Hypothalamus (tissue), 51 donors: ENCODE data around the gene OTOF.

Source experiments
- DNase-seq, 51 donors: peaks; one replicate each; lab custom pipeline; 2025; lab: John Stamatoyannopoulos, UW

OTOF gene

GRCh38 chr2:26466662-26467310 lies 11.1 kb downstream of the OTOF start:
- no peak for DNase-seq

GRCh38 chr2:26465981-26466471 lies 11.9 kb downstream of the OTOF start:
- no peak for DNase-seq

- DNase-seq = no peak
Measured at GRCh38 chr2:26465266-26465925, 12.5 kb downstream of the OTOF start.

- no peak for DNase-seq
Measured at GRCh38 chr2:26464390-26465265, 13.3 kb downstream of the OTOF start.

GRCh38 chr2:26463244-26464192 lies 14.4 kb downstream of the OTOF start:
- DNase-seq = no peak

- peak in 20 of 51 donors; percentile 4 to 42 (median 22) for DNase-seq
Measured at GRCh38 chr2:26462511-26463243, 15.2 kb downstream of the OTOF start.

- DNase-seq = no peak
Measured at GRCh38 chr2:26462100-26462499, 15.8 kb downstream of the OTOF start.

- DNase-seq = no peak
Measured at GRCh38 chr2:26461601-26462023, 16.3 kb downstream of the OTOF start.

- no peak for DNase-seq
Measured at GRCh38 chr2:26460613-26461031, 17.3 kb downstream of the OTOF start.

- DNase-seq = no peak
Measured at GRCh38 chr2:26459991-26460612, 17.8 kb downstream of the OTOF start.

- DNase-seq = no peak
Measured at GRCh38 chr2:26458365-26459042, 19.4 kb downstream of the OTOF start.

- no peak for DNase-seq
Measured at GRCh38 chr2:26457695-26458364, 20.1 kb downstream of the OTOF start.

- DNase-seq = no peak
Measured at GRCh38 chr2:26457251-26457666, 20.7 kb downstream of the OTOF start.

- no peak for DNase-seq
Measured at GRCh38 chr2:26456440-26457250, 21.3 kb downstream of the OTOF start.

GRCh38 chr2:26455670-26456439 lies 22.1 kb downstream of the OTOF start:
- no peak for DNase-seq

GRCh38 chr2:26455037-26455669 lies 22.8 kb downstream of the OTOF start:
- DNase-seq = no peak
